ENCODE measurements around the gene NTN4.
A peak's percentile ranks its signal among the peaks of the same experiment; 100 is the strongest.

The NTN4 gene

DNA sequence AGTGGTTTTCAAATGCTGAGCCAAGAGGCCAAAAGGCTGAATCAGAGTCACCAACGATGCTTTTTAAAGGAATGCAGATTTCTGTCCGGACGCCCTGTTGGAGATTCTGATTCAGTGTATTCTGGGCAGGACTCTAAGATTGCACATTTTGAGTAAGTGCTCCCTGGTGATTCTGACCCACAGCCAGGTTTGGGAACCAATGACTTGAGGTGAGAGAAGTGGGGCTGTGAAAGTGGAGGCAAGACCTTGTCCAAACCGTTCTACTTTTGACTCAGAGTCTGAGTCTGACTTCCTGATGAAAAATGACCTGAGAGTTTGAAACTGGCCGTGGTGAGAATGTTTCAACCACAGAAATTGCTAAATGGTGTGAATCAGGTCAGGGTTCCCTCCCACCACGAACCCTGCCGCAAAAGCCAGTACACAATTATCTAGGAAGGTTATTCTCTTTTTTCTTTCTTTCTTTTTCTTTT is 90.2 kb downstream of the NTN4 start:
- Histone ChIP-seq H3K4me3 (replicated peaks; ENCODE audit: low read depth, low read length) (no peak overlapping the region), H3K27me3 (replicated peaks; ENCODE audit: control insufficient read depth, insufficient read depth, low read length) (no peaks in the 10 kb centered on the region; the same call in 1 of the 2 replicates), H3K36me3 (ENCODE audit: control insufficient read depth, insufficient read depth, low read length) (no peaks in the 10 kb centered on the region)
- peak; percentile 47 for DNase-seq (ENCODE audit: extremely low read depth, insufficient read length)
- TF ChIP-seq, protein P1, sequence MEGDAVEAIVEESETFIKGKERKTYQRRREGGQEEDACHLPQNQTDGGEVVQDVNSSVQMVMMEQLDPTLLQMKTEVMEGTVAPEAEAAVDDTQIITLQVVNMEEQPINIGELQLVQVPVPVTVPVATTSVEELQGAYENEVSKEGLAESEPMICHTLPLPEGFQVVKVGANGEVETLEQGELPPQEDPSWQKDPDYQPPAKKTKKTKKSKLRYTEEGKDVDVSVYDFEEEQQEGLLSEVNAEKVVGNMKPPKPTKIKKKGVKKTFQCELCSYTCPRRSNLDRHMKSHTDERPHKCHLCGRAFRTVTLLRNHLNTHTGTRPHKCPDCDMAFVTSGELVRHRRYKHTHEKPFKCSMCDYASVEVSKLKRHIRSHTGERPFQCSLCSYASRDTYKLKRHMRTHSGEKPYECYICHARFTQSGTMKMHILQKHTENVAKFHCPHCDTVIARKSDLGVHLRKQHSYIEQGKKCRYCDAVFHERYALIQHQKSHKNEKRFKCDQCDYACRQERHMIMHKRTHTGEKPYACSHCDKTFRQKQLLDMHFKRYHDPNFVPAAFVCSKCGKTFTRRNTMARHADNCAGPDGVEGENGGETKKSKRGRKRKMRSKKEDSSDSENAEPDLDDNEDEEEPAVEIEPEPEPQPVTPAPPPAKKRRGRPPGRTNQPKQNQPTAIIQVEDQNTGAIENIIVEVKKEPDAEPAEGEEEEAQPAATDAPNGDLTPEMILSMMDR (IDR thresholded peaks at IDR 0.05; ENCODE audit: insufficient read depth, low read length, poor library complexity, severe bottlenecking): no peak

DNA sequence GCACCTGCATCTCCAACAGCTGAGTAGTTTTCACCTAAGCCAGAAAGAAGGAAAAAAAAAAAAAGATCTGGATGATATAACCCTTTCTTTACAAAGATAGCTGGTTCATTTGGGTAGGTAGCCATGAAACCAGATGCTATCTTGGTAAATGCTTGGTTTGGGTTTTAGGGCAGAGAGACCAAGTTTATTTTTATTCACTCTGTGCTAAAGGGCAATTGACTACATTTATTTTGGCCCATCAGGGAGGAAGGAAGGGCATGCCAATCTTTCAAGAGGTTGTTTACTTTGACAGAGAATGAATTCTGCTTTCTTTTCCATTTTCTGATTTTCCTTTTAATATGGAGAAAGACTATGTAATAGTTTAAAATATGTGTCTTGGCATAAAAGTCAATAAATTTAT is 91.0 kb downstream of the NTN4 start:
- H3K27me3 ChIP-seq (replicated peaks; ENCODE audit: control insufficient read depth, insufficient read depth, low read length): no peaks in the 10 kb centered on the region; the same call in 1 of the 2 replicates
- TF ChIP-seq, protein P1 (IDR thresholded peaks at IDR 0.05; ENCODE audit: insufficient read depth, low read length, poor library complexity, severe bottlenecking): no peak

DNA sequence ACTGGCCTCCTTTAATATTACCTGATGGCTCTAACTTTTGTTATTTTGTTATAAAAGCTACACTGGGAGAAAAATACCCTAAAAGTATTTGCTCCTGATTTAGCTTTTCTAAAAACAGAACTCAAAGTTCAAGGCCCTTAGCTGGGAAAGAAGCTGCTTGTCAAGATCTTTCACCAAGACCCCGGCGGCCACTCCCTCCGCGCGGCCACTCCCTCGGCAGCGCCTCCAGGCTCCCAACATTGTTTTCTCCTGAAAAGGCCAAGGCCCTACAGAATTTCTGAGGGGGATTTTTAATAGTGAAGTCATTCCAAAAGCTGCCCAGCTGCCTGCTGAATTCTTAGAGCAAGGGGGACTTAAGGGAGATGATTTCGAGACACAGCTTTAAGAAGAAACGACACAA is 96.4 kb downstream of the NTN4 start:
- no peak overlapping the region for H3K4me3 ChIP-seq (replicated peaks; ENCODE audit: low read depth, low read length)
- no peak for DNase-seq (ENCODE audit: extremely low read depth, insufficient read length)
- no peaks in the 10 kb centered on the region for H3K27me3 ChIP-seq (replicated peaks; ENCODE audit: control insufficient read depth, insufficient read depth, low read length)
- H3K36me3 ChIP-seq (ENCODE audit: control insufficient read depth, insufficient read depth, low read length): no peaks in the 10 kb centered on the region
- TF ChIP-seq, protein P1 (IDR thresholded peaks at IDR 0.05; ENCODE audit: insufficient read depth, low read length, poor library complexity, severe bottlenecking): no peak

More for the DNA sequence above, 91.0 kb downstream of the NTN4 start:
- Histone ChIP-seq H3K36me3 (ENCODE audit: control insufficient read depth, insufficient read depth, low read length) (no peaks in the 10 kb centered on the region), H3K4me3 (replicated peaks; ENCODE audit: low read depth, low read length) (no peak overlapping the region)
- DNase-seq (ENCODE audit: extremely low read depth, insufficient read length): no peak

DNA sequence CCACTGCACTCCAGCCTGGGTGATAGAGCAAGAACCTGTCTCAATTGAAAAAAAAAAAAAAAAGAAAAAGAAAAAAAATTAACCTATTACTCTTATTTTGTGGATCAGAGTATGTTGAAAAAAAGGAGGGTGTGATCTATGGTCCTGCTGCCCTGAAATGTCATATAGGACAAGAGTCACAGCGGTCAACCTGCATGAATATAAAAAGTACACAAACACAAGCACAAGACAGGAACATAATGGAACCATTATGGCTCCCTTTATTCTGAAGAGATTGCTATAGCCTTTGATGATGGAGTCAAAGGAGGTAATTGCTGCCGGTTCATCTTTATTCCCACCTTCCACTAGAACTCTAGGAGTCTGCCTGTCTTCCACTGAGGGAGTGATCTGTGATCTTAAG is 96.9 kb downstream of the NTN4 start:
- Histone ChIP-seq H3K36me3 (ENCODE audit: control insufficient read depth, insufficient read depth, low read length) (no peaks in the 10 kb centered on the region), H3K4me3 (replicated peaks; ENCODE audit: low read depth, low read length) (no peak overlapping the region), H3K27me3 (replicated peaks; ENCODE audit: control insufficient read depth, insufficient read depth, low read length) (no peaks in the 10 kb centered on the region)
- TF ChIP-seq, protein P1 (IDR thresholded peaks at IDR 0.05; ENCODE audit: insufficient read depth, low read length, poor library complexity, severe bottlenecking): no peak
- no peak for DNase-seq (ENCODE audit: extremely low read depth, insufficient read length)

DNA sequence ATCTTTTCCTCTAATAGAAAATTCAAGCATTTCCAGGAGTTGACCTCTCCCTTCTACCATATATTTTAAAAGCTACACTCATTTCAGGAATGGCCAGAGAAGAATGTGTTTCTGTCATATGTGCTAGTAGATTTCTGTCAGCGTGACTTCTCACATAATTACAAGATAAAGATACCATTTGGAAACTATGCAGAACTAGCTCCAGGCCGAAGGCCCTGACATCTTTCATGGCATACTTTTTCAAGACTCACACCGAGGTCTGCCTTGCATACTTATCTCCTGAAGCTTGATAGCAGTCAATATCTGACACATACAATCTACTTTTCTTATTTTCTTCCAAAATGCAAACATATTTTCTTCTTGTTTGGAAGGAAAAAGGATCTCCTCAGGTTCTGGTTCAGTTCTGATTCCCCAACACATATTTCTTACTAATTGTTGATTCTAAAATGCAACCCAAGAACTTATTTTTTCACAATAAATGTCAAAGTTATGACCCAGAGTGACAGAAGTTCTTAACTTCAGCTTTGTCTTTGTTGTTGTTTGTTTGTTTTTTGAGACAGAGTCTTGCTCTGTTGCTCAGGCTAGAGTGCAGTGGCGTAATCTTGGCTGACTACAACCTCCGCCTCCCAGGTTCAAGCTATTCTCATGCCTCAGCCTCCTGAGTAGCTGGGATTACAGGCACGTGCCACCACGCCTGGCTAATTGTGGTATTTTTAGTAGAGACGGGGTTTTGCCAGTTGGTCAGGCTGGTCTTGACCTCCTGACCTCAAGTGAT is 99.5 kb downstream of the NTN4 start:
- Histone ChIP-seq H3K36me3 (ENCODE audit: control insufficient read depth, insufficient read depth, low read length) (no peaks in the 10 kb centered on the region), H3K4me3 (replicated peaks; ENCODE audit: low read depth, low read length) (no peak overlapping the region), H3K27me3 (replicated peaks; ENCODE audit: control insufficient read depth, insufficient read depth, low read length) (no peaks in the 10 kb centered on the region)
- no peak for DNase-seq (ENCODE audit: extremely low read depth, insufficient read length)
- TF ChIP-seq, protein P1 (IDR thresholded peaks at IDR 0.05; ENCODE audit: insufficient read depth, low read length, poor library complexity, severe bottlenecking): no peak
